ENCODE results near the gene PFKFB4.
"Not testable (repeated sequence)": the region's sequence is repeated elsewhere in the genome, so short reads cannot be mapped to it uniquely, and the experiment has no call there.

PFKFB4 gene

DNA sequence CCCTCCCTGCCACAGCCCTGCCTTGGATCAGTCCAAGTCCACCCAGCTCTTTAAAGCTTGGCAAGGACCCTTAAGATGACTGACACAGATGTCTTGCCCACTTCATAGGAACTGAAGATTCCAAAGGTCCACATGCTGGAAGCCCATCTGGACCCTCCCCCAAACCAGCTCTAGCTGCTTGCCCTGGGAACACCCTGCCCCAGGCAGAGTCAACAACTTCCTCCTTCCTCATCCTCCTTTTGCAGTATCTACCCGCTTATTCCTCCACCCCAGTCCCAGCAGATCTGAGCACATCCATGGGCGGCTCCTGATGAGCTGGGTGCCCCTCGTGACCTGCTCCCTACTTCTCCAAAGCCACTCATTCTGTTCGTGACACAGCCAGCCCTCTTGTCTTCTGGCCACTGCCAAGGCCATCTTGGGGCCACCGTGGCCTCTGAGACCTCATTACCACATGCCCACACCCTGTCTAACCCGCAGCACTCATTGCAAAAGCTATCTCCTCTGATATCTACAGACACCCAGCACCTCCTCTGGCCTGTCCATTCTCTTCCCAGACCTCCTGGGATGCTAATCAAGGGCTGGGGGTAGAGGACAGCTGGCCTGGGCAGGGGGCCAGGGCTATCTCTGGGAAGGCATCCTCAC is 2.0 kb upstream of the PFKFB4 start:
- DNase-seq: peak in 3 of 14 donors; percentile 31 to 54 (median 44)

DNA sequence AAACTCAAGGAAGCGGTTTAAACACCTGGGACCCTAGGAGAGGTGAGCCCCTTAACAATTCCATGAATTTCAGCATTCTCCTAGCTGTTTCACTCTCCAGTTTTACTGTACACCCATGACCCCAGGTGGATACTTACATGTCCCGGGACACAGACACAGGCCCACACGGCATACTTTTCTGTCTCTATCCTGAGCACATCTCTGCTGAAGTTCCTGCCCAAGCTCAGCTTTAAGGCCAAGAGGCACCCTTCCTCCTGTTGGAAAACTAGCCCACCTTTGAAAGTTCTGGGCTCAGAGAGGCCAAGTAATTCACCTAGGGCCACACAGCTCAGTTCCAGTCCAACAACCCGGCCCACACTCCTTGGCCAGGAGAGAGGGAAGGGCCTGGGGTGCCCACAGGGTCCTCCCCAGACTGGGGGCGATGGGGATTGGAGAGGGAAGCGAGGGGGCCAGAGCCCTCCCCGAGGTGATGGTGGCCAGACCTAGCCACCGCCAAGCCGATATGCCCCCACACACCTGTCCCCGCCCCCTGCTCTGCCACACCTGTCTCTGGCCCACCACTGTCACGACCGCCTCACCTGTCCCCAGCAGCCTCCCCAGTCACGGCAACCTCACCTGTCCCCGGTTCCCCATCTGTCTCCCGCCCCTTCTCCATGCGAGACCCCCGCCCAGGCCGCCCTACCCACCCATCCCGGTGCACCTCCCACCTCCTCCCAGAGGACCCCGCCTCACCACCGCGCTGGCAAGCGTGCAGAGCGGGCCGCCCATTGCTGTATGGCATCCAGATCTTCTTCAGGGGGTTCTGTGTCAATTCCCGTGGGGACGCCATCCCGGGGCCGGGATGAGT is 431 bp downstream of the PFKFB4 start:
- DNase-seq: peak in 2 of 14 donors; percentile 41 to 66

DNA sequence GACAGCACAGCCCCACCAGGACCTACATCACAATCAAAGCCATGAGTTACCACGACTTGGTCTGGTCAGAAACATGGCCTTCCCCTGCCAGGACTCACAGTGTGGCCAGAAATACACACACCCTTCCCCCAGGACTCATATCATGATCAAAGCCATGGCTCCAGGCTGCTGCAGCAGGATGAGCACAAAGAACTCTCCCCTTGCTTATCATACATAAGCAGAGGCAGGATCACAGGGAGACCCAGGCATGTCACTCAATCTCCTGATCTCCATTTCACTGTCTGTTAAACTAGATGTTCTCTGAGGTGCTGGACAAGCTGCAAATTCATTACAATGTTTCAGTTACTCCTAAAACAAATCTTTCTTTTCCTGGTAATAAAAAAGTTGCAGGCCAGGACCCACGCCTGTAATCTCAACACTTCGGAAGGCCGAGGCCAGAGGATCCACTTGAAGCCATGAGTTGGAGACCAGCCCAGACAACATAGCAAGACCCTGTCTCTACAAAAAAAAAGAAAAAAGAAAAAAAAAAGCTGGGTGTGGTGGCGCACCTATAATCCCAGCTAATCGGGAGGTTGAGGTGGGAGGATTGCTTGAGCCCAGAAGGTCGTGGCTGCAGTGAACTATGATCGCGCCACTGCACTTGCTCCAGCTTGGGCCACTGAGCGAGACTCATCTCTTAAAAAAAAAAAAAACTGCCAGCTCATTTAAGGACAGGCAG is 1.2 kb downstream of the PFKFB4 start:
- DNase-seq: no peak

DNA sequence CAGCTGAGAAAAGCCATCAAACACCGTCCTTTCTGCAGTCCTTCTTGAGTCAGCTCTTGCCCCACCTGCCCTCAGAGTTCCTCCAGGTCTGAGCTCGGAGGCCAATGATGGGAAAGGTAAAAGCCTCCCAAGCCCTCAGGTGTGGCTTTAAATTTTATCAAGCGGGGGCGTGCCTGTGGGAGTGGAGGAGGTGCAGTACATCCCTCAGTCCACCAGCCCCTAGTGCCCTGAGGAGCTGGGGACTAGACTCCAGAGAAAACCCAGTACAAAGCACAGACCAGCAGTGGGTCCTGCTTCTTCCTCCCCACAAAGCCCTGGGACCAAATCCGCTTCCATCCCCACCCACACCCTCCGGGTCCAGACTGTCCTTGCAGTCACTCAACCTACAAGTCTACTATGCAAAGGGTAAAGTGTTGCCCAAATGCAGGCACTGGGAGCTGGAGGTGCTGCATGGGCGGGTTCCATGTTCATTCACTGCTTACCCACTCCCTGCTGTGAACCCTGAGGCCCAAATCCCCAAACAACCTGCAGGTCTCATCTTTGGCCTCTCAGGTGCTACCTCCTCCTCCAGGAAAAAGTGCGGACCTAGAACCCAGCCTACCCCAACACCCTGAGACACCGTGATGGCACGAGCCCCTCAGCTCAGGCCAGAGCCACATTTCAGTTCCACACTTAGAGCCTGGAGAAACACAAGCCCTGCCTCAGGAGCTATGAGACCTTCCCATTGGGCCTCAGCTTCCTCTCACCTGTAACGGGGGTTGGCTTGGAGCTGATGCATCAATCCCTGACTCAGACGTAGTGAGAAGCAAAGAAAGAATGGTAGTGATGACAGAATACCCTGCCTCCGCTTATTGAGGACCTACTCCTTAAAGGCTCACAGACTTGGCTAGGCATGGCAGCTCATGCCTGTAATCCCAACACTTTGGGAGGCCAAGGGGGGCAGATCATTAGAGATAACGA is 2.4 kb downstream of the PFKFB4 start:
- no peak for DNase-seq

DNA sequence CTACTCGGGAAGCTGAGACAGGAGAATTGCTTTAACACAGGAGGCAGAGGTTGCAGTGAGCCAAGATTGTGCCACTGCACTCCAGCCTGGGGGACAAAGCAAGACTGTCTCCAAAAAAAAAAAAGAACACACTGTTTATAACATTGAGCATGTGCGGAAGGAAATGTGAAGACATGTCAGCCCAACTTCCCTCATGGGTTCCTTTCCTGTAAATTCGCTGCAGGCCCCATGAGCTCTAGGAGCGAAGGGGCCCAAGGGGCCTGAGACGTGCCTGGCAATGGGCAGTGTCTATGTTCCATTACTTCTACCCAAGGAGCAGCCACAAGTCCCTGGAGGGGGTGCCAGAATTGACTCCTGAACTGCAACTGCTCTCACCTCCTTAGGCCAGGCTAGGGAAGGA is 3.2 kb downstream of the PFKFB4 start:
- DNase-seq: no peak

DNA sequence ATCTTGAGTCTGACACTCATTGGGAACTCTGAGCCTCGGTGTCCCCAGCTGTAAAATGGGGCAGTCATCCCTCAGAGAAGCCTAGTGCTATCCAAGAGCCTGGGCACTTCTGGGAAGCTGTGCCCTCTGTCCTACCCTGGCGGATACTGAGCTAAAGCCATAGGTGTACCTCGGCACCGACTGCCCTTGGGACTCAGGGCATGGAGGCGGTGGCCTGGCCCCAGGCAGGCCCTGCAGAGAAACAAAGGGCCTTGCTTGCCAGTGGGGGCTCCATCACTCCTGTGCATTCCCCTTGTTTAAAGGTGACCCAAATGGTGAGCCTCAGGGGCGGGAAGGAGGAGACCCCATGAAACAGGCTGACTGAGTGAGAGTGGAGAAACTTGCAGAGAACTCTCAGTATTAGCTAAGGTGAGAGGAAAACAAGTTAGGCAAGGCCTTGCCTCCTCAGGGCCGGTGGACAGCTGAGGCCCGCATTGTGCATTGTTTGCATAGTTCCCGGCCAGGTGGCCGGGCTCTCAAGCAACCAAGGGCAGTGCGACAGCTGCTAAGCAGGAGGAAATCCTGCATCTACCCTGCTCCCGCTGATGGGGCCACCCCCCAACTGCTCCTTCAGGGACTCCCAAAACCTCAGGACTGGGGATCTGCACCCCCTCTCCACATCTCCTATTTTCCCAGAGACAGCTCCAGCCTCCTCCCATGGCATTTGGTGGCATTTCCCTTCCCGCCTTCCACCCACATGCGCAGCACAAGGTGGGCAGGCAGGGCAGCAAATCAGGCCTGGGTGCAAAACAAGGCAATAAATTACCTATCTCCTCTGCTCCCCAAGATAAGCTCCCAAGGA is 4.3 kb downstream of the PFKFB4 start:
- no peak for DNase-seq

DNA sequence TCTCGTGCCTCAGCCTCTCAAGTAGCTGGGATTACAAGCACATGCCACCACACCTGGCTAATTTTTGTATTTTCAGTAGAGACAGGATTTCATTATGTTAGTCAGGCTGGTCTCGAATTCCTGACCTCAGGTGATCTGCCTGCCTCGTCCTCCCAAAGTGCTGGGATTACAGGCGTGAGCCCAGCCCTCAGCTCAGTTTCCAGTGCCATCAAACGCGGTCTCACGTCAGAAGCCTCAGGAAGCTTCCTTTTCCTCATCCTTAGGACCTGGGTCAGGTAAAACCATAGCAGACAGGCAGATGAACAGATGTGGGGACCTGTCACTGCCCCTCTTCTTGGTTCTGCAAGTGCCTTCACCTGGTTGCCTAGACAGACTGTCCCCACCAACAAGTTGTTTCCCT is 5.0 kb downstream of the PFKFB4 start:
- not testable (repeated sequence) for DNase-seq

DNA sequence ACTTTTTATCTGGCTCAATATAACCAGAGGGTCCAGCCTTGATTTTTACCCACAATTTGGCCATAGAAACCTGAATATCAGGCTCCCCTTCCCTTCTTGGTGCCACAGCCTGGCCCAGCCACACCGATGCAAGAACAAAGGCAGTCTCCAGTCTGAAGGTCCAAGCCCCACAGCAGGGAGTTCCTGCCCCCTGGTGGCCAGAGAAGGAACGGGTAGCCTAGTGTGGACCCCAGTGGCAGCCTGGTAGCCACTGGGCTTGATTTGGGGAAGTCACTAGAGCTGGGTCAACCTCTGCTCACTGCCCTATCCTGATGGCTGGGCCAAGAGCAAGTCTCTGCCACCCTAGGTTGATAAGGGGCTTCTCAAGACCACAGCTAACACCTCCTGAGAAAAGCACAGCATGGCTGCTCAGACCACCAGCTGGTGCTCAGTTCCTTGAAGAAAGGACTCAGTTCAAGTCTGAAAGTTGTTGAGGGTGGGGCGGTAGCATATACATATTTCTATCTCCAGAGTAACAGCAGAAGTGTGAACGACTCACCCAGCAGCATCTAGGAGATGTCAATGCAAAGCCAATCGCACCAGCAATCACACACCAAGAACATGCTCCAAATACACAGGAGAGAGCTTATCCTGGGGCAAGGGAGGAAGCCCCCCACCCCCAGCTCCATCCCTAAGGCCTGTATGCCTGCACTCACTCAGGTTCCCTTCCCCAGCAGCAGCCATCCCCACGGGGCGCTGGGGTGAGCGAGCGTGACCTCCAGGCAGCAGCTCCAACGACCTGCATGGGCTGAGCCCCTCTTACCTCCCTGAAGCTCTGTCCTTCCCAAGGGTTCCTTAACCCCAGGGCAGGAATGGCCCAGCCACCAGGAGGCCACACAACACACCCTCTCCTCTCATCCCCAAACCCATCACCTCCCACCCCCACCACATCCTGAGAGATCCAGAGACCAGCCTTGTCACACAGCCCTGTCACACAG is 7.6 kb downstream of the PFKFB4 start:
- DNase-seq: peak in 13 of 14 donors; percentile 22 to 86 (median 75)

DNA sequence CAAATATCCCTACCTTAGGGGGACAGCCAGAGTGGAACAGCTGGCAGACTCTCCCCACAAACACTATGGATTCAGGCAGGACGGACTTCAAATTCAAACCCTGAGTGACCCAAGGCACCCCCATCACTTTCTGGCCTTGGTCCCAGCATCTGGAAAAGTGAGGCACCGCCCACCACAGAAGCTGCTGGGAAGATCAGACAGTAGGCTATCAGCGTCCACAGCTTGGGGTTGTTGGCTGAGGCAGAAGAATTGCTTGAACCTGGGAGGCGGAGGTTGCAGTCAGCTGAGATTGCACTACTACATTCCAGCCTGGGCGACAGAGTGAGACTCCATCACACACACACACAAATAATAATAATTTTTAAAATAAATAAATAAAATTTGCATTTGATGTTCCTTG is 8.5 kb downstream of the PFKFB4 start:
- no peak for DNase-seq

DNA sequence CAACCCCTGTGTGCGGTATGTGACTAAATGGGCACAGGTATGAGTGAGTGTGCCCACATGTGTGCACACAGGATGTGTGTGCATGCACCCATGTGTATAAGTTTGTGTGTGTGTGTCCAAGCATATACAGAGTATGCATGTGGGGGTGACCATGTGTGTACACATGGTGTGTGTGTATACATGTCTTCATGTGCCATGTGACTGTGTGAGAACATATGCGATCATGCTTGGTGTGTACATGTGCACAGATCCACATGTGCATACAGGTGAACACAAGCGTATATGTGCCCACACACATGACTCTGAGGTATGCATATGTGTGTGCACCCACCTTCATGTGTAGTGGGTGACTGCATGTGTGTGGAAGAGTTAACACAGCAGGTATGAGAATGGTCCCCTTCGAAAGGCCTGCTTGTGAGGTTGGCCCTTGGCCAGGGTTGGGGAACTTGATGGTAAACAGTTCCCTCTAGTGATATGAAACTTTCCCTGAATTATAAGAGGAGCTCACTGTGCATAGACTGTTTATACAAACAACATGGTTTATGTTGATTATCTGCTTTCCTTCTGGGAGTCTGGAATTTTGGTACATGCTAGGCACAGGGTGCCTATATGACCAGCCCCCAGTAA is 10.3 kb downstream of the PFKFB4 start:
- DNase-seq: no peak

DNA sequence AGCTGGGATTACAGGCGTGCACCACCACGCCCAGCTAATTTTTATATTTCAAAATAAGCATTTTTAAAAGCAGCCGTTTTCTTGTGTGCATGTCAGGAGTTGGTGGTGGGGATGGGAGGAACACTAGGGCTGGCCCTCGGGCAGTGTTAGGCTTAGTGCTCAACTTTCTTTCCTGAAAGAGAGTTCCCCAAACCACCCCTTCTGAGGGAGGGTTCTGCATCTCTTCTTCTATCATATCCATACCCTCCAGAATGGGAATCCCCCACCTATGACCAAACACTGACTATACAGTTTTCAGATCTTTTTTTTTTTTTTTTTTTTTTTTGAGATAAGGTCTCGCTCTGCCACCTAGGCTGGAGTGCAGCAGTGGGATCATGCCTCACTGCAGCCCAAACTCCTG is 12.5 kb downstream of the PFKFB4 start:
- no peak for DNase-seq

DNA sequence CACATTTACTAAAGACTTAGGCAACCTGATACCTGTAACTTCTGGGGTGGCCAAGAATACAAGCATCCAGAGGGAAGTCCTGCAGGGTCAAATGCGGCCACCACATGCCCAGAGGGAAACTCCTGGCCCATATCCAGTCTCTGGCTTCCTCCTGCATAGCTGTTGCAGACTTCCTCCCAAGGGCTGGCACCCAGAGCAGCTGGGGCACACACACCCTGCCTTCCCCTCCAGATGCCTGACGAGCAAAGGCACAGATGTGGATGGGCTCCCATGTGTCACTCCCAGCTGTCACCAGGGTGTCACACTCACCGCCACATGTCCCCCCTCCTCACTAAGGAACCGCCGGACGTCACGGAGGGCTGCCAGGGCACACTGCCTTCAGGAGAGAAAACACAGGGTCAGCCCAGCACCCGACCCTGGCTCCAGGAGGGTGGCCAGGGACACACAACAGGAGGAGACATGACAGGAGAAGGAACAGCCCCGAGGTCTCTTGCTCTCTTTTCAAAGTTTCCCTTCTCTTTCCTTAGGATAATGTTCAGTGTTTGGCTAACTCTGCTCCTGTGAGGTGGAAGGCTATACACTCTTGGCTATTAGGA is 13.2 kb downstream of the PFKFB4 start:
- peak in 4 of 14 donors; percentile 9 to 32 (median 12) for DNase-seq

DNA sequence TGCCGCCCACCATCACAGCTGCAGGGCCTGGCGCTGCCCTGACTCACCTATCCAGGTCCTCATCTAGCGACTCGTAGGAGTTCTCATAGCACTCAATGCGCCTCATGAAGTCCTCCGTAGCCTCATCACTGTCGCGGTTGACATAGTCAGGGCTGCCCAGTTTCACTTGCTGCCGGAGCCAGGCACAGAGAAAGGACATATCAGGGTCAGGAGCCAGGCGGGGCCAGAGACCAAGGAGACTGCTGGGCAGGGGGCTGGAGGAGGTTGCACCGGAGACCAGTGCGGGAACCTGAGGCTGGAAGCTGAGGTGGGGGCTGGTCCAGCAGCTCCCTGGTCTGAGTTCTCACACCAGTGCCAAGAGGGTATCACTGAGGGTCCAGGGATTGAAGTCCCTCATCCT is 18.2 kb downstream of the PFKFB4 start:
- DNase-seq: no peak

DNA sequence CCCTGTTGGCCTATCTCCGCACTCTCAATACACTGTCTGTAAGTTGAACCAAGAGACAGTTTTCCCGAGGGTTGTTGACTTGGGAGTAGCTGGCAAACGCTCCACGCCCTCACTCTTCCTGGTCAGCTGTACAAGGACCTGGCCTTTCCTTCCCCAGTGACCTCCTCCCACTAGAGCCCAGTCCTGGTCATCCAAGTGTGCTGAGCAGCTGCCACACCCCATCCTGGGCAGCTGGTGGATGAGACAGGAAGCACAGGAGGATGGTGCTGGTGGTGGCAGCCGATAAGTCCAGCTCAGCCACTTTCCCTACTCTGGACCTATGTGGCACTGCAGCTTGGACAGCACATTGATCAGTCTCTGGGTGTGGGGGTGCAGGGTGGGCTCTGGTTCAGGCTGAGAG is 19.8 kb downstream of the PFKFB4 start:
- DNase-seq: no peak

DNA sequence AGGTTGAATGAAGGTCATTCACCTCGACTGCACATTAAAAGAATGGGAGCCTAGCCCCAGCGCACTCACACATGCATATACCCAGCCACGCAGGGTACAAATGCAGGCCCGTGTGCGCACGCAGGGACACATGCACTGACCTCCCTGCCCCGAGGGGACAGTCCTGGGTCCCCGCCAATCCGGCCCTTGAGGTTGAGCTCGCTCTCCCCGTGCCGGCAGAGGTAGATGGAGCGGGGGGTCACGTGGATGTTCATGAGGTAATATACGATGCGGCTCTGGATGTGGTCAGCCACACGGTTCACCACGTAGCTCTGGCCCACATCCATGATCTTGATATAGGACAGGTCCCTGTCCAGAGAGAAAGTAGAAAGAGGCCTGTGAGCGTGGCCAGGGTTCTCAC is 20.5 kb downstream of the PFKFB4 start:
- DNase-seq: no peak

DNA sequence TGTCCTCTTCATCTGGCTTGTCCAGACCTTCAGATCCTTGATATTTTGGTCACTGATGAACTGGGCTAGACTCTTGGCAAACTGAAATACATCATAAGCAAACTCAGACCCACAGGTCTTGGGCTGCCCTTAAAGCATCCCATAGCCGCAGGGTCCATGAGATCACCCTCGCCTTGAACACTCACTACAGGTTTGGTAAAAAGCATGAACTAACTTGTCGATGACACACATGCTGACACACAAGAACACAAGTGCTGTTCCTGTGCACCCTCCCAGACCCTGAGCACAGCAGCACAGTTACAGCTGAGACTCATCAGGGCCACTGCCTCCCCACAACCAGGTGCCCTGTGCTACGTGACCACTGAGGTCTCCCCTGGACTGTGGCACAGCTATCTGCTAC is 21.0 kb downstream of the PFKFB4 start:
- DNase-seq: no peak

DNA sequence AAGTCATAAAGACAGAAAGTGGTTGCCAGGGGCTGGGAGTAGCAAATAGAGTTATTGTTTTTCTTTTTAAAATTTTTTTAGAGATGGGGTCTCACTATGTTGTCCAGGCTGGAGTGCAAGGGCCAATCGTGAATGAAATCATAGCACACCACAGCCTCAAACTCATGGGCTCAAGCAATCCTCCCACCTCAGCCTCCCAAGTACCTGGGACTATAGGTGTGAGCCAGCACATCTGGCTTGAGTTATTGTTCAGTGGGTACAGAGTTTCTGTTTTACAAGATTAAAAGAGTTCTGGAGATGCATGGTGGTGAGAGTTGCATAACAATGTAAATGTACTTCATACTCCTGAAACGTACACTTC is 23.6 kb downstream of the PFKFB4 start:
- no peak for DNase-seq

DNA sequence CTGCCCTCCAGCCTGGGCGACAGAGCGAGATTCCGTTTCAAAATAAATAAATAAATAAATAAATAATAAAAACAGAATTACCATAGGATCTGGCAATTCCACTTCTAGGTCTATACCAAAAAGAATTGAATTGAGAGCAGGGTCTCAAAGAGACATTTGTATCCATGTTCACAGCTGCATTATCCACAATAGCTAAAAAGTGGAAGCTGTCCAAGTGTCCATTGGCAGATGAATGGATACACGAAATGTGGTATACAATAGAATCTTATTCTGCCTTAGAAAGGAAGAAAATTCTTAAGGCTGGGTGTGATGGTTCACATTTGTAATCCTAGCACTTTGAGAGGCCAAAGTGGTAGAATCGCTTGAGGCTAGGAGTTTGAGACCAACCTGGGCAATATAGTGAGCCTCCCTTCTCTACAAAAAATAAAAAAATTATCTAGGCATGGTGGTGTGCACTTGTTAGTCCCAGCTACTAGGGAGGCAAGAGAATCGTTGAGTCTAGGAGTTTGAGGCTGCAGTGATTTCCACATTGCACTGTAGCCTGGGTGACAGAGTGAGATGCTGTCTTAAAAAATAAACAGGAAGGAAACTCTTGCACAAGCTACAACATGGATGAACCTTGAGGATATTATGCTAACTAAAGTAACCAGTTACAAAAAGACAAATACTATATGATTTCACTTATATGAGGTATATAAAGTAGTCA is 24.2 kb downstream of the PFKFB4 start:
- peak in 2 of 14 donors; percentile 6 to 32 for DNase-seq

Data from C1 segment of cervical spinal cord (tissue), 14 donors.